NOMO-1 treated with dmso at 0.1 percent for 144 hours (cell line): ENCODE data around the gene SIGLEC11.

Source experiments
- DNase-seq: peaks from one replicate; lab custom pipeline; 2025; ENCODE audit not compliant: unreplicated experiment; lab: John Stamatoyannopoulos, UW

Gene SIGLEC11

DNA sequence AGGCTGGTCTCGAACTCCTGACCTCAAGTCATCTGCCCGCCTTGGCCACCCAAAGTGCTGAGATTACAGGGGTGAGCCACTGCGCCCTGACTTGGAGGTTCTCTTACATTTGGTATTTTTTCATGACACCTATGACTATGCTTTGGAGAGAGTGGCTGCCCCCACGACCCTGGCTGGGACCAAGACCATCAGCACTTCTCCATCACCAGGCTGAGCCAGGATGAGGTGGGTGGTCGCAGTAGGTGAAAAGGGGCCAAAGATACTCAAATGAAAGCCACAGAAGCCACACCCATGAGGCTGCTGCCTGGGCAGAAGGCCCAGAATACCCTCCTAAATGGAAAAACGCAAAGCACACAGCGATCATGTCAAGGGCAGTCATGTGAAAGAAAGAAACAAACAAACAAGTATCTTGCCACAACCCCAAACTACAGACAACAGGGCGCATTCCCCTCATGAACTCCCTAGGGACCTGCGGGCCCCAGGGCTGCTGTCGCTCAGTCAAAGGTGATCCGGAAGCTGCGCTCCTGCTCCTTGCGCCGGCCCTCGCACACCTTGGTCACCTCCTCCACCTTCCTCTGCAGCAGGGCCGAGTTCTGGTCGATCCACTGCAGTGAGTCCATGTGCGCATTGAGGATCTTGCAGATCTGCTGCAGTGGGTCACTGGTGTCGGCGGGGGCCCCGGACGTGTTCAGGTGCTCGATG lies 53.1 kb downstream of the SIGLEC11 start:
- DNase-seq, result no peak

DNA sequence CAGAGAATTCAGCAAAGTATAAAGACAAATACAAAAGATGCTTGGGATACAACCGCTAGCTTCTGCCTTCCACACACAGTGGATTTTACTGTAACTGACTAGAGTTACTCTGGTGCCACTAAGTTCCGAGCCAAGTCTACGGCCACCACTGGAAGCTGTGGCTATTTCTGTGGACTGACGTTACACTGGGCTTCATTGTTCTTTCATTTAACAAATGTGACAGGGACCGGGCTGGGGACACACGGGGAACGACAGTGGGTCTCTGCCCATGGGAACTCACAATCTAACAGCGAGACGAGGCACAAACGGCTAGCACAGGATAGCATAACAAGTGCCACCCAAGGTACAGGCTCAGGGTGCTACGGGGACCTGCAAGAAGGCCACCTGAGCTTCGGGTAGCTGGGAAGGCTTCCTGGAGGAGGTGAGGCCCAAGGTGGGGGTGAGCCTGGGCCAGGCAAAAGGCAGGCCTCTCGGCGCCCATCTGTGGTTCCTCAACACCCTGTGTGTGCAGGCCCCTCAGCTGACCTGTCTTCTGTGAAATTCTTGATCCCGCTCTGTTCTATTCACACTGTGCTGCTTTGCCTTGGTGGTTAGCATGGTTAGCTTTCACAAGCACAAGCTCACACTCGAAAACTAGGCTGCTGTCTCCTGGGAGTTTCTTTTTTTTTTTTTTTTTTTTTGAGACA lies 54.0 kb downstream of the SIGLEC11 start:
- no peak for DNase-seq

DNA sequence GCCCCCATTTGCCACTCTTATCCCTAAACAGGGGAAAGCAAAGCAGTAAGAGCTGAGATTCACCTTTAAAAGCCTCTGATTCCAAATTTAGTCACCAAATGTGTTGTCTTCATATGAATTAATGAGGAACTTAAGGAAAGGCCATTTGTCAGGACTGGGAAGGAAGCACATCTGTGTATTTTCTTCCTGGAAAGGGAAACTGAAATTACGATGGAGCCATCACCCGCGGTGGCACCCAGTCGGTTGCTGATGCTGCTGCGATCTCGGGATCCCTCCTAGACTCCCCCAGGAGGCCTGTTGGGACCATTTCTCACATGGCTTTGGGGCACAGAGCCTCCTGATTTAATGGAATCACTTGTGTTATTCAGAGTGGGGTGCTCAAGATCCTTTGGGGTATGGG lies 56.8 kb downstream of the SIGLEC11 start:
- no peak for DNase-seq
